ENCODE results near the gene HOXC13.

The HOXC13 gene

GRCh38 chr12:53953831-53954693, 15.4 kb downstream of the HOXC13 start:
- H3K4me1 ChIP-seq (ENCODE audit: insufficient read depth, low read length) = no peaks in the 10 kb centered on the region
- H3K4me3 ChIP-seq (ENCODE audit: low read length) = no peak overlapping the region
- H3K9me3 ChIP-seq (ENCODE audit: low read length) = peaks cover 5% of the 10 kb centered on the region
- no peaks in the 10 kb centered on the region for H3K36me3 ChIP-seq (ENCODE audit: insufficient read depth, low read length)
- H3K27me3 ChIP-seq (ENCODE audit: insufficient read depth, low read length) = peaks cover 99% of the 10 kb centered on the region
- H2AFZ ChIP-seq (ENCODE audit: low read depth, low read length) = no peak overlapping the region

DNA sequence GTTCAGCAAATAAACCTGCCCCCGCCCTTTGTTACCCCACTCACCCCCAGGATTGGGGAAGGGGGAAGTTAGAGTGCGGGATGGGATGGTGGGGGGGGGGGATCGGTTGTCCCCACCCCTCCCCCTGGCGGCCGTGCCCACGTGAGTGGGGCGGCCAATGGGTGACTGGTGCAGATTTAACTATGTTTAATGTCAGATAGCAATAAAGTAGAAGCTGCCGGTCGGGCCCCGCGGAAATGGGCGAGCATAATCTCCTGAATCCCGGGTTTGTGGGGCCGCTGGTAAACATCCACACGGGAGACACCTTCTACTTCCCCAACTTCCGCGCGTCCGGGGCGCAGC, 16.0 kb downstream of the HOXC13 start, which contains the start of gene HOXC12:
HOXC12 (plus strand) TSS at position 210 of the 342 bp plus-strand sequence; CDS start at position 237, 27 bp downstream.
- Histone ChIP-seq H2AFZ (ENCODE audit: low read depth, low read length) (no peak within 1 kb of the TSS), H3K4me1 (ENCODE audit: insufficient read depth, low read length) (no peaks in the 10 kb centered on the region), H3K4me3 (ENCODE audit: low read length) (no peak within 1 kb of the TSS), H3K36me3 (ENCODE audit: insufficient read depth, low read length) (no peaks in the 10 kb centered on the region), H3K9me3 (ENCODE audit: low read length) (peaks cover 6% of the 10 kb centered on the region), H3K27me3 (ENCODE audit: insufficient read depth, low read length) (peaks cover 99% of the 10 kb centered on the region)

GRCh38 chr12:53955036-53955775, 16.6 kb downstream of the HOXC13 start:
- Histone ChIP-seq H2AFZ (ENCODE audit: low read depth, low read length) (no peak overlapping the region), H3K36me3 (ENCODE audit: insufficient read depth, low read length) (no peaks in the 10 kb centered on the region), H3K4me1 (ENCODE audit: insufficient read depth, low read length) (no peaks in the 10 kb centered on the region), H3K4me3 (ENCODE audit: low read length) (no peak overlapping the region), H3K9me3 (ENCODE audit: low read length) (peaks cover 6% of the 10 kb centered on the region), H3K27me3 (ENCODE audit: insufficient read depth, low read length) (peaks cover 99% of the 10 kb centered on the region)

DNA sequence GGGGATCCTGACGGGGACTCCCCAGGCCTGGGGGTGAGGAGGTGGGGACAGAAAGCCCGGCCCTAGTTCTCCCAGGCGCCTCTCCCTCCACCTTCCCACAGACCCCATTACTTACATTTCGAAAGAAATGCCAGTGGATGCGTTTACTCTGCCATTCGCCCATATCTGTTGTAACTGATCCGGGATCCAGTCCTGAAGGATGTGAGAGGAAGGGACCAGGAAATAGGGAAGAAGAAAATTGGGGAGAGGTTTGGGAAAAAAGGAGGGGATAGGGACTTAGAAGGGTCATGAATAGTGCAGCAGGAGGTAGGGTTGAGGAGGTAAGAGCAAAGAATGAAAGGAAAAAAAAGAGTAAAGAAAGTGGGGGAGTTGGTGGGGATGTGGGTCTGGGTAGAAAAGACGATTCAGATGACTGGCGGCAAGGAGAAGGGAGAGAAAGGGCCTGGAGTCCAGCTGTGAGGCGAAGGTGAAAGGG, 17.2 kb downstream of the HOXC13 start:
- Histone ChIP-seq H3K36me3 (ENCODE audit: insufficient read depth, low read length) (no peaks in the 10 kb centered on the region), H3K4me1 (ENCODE audit: insufficient read depth, low read length) (no peaks in the 10 kb centered on the region), H3K27me3 (ENCODE audit: insufficient read depth, low read length) (peaks cover 99% of the 10 kb centered on the region), H3K9me3 (ENCODE audit: low read length) (peaks cover 4% of the 10 kb centered on the region), H3K4me3 (ENCODE audit: low read length) (no peak overlapping the region), H2AFZ (ENCODE audit: low read depth, low read length) (no peak overlapping the region)

DNA sequence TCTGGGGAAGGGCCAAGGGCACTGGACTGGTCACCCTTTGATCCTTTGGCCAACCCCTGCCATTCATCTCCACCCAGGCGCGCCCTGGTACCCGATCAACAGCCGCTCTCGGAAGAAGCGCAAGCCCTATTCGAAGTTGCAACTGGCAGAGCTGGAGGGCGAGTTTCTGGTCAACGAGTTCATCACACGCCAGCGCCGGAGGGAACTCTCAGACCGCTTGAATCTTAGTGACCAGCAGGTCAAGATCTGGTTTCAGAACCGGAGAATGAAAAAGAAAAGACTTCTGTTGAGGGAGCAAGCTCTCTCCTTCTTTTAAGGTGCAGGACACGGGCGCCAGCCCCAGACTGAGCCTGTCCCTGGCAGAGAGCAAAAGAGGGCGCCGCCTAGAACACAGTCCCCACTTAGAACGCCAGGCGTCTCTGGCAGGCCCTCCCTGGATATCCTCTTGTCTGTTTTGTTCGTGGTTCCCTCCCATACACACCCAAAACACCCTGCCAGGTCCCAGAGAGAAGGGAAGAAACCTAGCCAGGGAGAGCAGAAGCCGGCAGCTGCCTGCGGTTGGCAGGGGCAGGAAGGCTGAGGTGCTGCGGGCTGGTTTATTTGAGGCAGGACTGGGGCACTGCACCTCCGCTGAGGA, 17.7 kb downstream of the HOXC13 start:
- Histone ChIP-seq H3K4me1 (ENCODE audit: insufficient read depth, low read length) (no peaks in the 10 kb centered on the region), H3K36me3 (ENCODE audit: insufficient read depth, low read length) (no peaks in the 10 kb centered on the region), H2AFZ (ENCODE audit: low read depth, low read length) (no peak overlapping the region), H3K27me3 (ENCODE audit: insufficient read depth, low read length) (peaks cover 99% of the 10 kb centered on the region), H3K4me3 (ENCODE audit: low read length) (no peak overlapping the region), H3K9me3 (ENCODE audit: low read length) (peaks cover 4% of the 10 kb centered on the region)

DNA sequence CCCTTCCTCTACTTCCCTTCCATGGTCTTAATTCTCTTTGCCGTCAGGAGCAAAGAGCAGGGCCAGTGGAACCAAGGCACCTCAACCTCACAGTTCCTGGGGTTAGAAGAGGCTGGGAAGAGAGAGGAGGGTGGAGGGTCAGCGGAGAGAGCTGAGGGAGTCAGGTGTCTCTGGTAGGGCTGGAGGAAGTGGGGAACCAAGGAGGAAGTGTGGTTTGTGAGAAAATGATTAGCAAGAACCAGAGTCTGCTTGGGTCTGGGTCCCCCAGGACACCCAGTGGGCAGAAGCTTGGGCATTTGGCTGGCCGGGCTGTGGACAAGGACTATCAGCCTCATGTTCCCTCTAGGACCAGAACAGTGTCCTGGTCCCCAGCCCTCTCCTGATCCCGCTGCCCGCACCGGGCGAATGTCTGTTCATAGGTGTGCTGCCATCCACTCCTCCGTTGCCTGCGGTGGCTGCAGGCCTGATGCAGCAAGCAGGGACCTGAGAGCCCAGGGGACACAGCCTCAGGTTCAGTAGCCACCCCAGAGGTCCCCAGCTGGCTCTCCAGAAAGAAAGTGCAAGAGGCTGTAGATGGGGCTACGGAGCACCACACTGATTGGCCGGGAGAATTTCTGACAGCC, 18.4 kb downstream of the HOXC13 start:
- Histone ChIP-seq H3K36me3 (ENCODE audit: insufficient read depth, low read length) (no peaks in the 10 kb centered on the region), H3K9me3 (ENCODE audit: low read length) (peaks cover 4% of the 10 kb centered on the region), H3K4me1 (ENCODE audit: insufficient read depth, low read length) (no peaks in the 10 kb centered on the region), H3K27me3 (ENCODE audit: insufficient read depth, low read length) (peaks cover 99% of the 10 kb centered on the region), H3K4me3 (ENCODE audit: low read length) (no peak overlapping the region), H2AFZ (ENCODE audit: low read depth, low read length) (no peak overlapping the region)

DNA sequence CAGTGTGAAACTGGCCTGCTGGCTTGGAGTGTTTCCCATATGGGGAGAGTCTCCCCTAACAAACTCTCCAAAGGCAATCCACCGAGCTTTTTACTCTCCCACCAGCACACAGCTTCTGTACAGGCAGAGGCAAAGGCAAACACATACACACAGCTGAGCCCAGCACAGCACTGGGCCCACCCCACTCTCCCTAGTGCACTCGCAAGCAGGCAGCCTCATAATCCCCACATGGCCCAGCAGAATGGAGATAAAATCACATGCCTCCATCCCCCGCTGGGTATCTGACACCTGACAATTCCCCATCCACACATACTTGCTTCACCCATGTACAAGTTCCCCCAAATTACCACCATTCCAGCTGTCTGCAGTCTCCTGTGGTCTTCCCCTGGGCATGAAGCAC, 19.5 kb downstream of the HOXC13 start:
- Histone ChIP-seq H3K9me3 (ENCODE audit: low read length) (peaks cover 4% of the 10 kb centered on the region), H3K36me3 (ENCODE audit: insufficient read depth, low read length) (no peaks in the 10 kb centered on the region), H3K27me3 (ENCODE audit: insufficient read depth, low read length) (peaks cover 99% of the 10 kb centered on the region), H2AFZ (ENCODE audit: low read depth, low read length) (no peak overlapping the region), H3K4me3 (ENCODE audit: low read length) (no peak overlapping the region), H3K4me1 (ENCODE audit: insufficient read depth, low read length) (no peaks in the 10 kb centered on the region)

GRCh38 chr12:53959314-53959713, 20.7 kb downstream of the HOXC13 start:
- Histone ChIP-seq H3K4me3 (ENCODE audit: low read length) (no peak overlapping the region), H3K36me3 (ENCODE audit: insufficient read depth, low read length) (no peaks in the 10 kb centered on the region), H3K4me1 (ENCODE audit: insufficient read depth, low read length) (no peaks in the 10 kb centered on the region), H2AFZ (ENCODE audit: low read depth, low read length) (no peak overlapping the region), H3K9me3 (ENCODE audit: low read length) (peaks cover 4% of the 10 kb centered on the region), H3K27me3 (ENCODE audit: insufficient read depth, low read length) (peaks cover 99% of the 10 kb centered on the region)

DNA sequence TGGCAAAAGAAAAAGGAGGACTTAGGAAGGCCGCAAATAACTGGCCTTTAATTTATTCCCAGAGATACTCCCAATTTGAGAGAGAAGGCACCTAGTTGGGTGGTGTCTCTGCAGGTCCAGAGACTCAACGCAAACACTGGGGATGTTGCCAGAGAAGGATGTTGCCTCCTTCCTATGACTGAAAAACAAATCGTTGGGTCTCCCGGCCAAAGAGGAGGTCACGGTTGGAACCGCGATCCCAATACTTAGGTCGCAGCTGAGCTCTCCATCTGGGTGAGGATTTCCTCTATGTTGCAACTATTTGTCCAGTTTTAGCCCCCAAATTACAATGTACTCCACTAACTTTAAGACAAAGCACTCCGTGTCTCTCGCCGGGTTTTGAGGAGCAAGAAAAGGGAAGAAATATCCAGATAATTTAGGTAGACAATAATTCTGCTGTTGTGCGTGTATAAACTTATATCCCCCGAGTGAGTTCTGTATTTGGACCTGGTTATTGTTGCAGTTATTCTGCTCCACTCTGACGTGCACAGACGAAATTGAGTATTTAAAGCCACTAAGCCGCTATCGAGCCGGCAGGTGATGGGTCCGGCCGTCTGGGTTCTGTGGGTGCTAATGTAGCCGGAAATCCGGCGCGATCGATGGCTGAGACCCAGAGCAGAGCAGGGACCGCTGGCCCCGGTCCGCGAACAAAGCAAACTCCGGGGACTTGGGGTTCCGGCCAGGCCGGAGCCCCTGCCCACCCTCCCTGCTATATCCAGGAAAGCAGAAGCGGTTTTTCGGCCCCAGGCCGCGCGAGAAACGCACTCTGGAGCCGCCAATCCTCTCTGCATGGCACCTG, 21.8 kb downstream of the HOXC13 start:
- H3K4me3 ChIP-seq (ENCODE audit: low read length) = no peak overlapping the region
- H3K4me1 ChIP-seq (ENCODE audit: insufficient read depth, low read length) = no peaks in the 10 kb centered on the region
- H3K9me3 ChIP-seq (ENCODE audit: low read length) = peaks cover 2% of the 10 kb centered on the region
- no peak overlapping the region for H2AFZ ChIP-seq (ENCODE audit: low read depth, low read length)
- H3K36me3 ChIP-seq (ENCODE audit: insufficient read depth, low read length) = no peaks in the 10 kb centered on the region
- H3K27me3 ChIP-seq (ENCODE audit: insufficient read depth, low read length) = peaks cover 99% of the 10 kb centered on the region

- H3K9me3 ChIP-seq (ENCODE audit: low read length) = peaks cover 2% of the 10 kb centered on the region
- H2AFZ ChIP-seq (ENCODE audit: low read depth, low read length) = no peak overlapping the region
- no peaks in the 10 kb centered on the region for H3K36me3 ChIP-seq (ENCODE audit: insufficient read depth, low read length)
- peaks cover 99% of the 10 kb centered on the region for H3K27me3 ChIP-seq (ENCODE audit: insufficient read depth, low read length)
- peaks cover 1% of the 10 kb centered on the region for H3K4me1 ChIP-seq (ENCODE audit: insufficient read depth, low read length)
- no peak overlapping the region for H3K4me3 ChIP-seq (ENCODE audit: low read length)
Observed at GRCh38 chr12:53961025-53961761, 22.6 kb downstream of the HOXC13 start.

DNA sequence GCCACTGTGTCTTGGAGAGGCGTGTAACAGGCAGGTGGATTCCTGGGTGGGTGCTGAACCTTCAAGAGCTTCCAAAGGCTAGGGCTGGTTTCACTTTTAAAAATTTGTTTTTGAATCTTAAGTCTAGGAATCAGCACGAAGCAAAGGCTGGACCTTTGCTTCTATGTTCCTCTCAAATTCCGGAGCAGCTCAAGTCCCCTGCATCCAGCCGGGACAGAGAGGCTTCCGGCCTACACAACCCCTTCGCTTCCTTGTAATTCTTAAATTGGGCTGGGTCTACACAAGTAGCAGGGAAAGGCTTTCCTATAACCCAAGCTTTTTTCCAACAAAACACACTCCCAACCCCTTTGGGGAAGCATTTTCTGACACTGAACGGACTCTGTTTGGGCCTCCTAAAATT, 24.4 kb downstream of the HOXC13 start:
- Histone ChIP-seq H3K36me3 (ENCODE audit: insufficient read depth, low read length) (no peaks in the 10 kb centered on the region), H3K27me3 (ENCODE audit: insufficient read depth, low read length) (peaks cover 99% of the 10 kb centered on the region), H2AFZ (ENCODE audit: low read depth, low read length) (no peak overlapping the region), H3K4me1 (ENCODE audit: insufficient read depth, low read length) (peaks cover 5% of the 10 kb centered on the region), H3K9me3 (ENCODE audit: low read length) (peaks cover 2% of the 10 kb centered on the region), H3K4me3 (ENCODE audit: low read length) (no peak overlapping the region)
